Muscle layer of colon (tissue), 2 donors: Measurements from ENCODE around the gene SEC23B.
"Not testable (repeated sequence)": the region's sequence is repeated elsewhere in the genome, so short reads cannot be mapped to it uniquely, and the experiment has no call there.

Experiments used
- H3K27ac ChIP-seq: one replicate; pipeline ENCODE4 v1.7.0; 2013; ENCODE audit warnings: low read depth, mild to moderate bottlenecking, low read length, moderate library complexity
- H3K27me3 ChIP-seq, 2 donors: one replicate each; pipeline ENCODE4 v1.7.0; 2013; ENCODE audit warnings: low read length in 2 of 2, mild to moderate bottlenecking in 2 of 2; ENCODE audit not compliant: insufficient read depth in 2 of 2, control insufficient read depth in 1 of 2
- H3K36me3 ChIP-seq: one replicate; pipeline ENCODE4 v1.7.0; 2013; ENCODE audit warnings: mild to moderate bottlenecking, low read length; ENCODE audit not compliant: insufficient read depth
- H3K4me1 ChIP-seq: one replicate; pipeline ENCODE4 v1.7.0; 2013; ENCODE audit warnings: mild to moderate bottlenecking, low read length; ENCODE audit not compliant: insufficient read depth
- H3K4me3 ChIP-seq, 2 donors: one replicate each; pipeline ENCODE4 v1.7.0; 2013; ENCODE audit warnings: low read length in 2 of 2, low read depth in 1 of 2, mild to moderate bottlenecking in 1 of 2, moderate library complexity in 1 of 2
- H3K9ac ChIP-seq: one replicate; pipeline ENCODE4 v1.7.0; 2013; ENCODE audit warnings: low read length
- H3K9me3 ChIP-seq: one replicate; pipeline ENCODE4 v1.7.0; 2013; ENCODE audit warnings: mild to moderate bottlenecking, low read length
- donor health status: abdominal sarcoma.
- donor health status: Adenocarcinoma of cecum.

The SEC23B gene

DNA sequence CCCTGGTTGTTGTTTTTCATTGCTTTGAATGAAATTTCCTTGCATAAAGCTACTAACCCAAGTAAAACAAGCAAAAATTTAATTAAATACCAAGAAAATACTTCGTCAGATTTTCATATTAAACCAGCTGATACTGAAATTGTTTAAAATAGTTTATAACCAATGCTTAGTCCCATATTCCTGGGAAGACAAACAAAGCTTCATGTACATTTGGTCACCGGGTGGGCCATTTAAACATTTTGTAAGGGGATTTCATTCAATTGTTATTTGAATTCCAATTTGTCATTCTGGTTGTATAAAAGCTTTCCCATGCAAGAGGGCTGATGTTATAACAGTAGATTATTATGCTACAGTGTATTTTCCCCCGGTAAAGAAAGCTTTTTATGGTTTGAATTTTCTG, 10.1 kb upstream of the SEC23B start:
- Histone ChIP-seq H3K4me3 (peak overlapping the region in 1 of 2 donors; percentile 73), H3K36me3 (peaks cover 9% of the 10 kb centered on the region), H3K27ac (peak overlapping the region; percentile 10), H3K4me1 (peaks cover 10% of the 10 kb centered on the region), H3K27me3 (no peaks in the 10 kb centered on the region), H3K9me3 (no peaks in the 10 kb centered on the region), H3K9ac (no peak overlapping the region)

DNA sequence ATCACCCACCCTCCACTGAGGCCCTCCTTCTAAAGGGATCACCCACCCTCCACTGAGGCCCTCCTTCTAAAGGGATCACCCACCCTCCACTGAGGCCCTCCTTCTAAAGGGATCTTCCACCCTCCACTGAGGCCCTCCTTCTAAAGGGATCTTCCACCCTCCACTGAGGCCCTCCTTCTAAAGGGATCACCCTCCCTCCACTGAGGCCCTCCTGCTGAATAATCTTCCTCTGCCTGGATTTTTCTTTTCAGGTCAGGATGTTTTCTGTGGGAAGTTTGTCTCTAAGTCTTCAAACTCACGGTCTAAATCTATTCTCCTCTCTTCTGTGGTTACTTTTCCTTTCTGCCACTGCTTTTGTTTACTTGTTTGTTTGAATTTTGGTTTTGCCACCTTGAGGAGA, 6.1 kb upstream of the SEC23B start:
- H3K4me1 ChIP-seq, H3K9ac ChIP-seq, H3K27me3 ChIP-seq, H3K9me3 ChIP-seq, H3K36me3 ChIP-seq, H3K4me3 ChIP-seq, H3K27ac ChIP-seq: not testable (repeated sequence)

- Histone ChIP-seq H3K27me3 (no peaks in the 10 kb centered on the region), H3K4me1 (peaks cover 17% of the 10 kb centered on the region), H3K36me3 (no peaks in the 10 kb centered on the region), H3K4me3 (no peak overlapping the region), H3K27ac (no peak overlapping the region), H3K9me3 (no peaks in the 10 kb centered on the region), H3K9ac (no peak overlapping the region)
Observed at GRCh38 chr20:18504479-18505060, 3.2 kb upstream of the SEC23B start.

- H3K27me3 ChIP-seq: no peaks in the 10 kb centered on the region
- H3K9ac ChIP-seq: peak overlapping the region; percentile 73
- peaks cover 5% of the 10 kb centered on the region for H3K36me3 ChIP-seq
- peak overlapping the region; percentile 81 to 94 for H3K4me3 ChIP-seq
- no peaks in the 10 kb centered on the region for H3K9me3 ChIP-seq
- peak overlapping the region; percentile 80 for H3K27ac ChIP-seq
- peaks cover 17% of the 10 kb centered on the region for H3K4me1 ChIP-seq
Observed at GRCh38 chr20:18506744-18507143, 996 bp upstream of the SEC23B start.

GRCh38 chr20:18511571-18511970, 3.8 kb downstream of the SEC23B start:
- Histone ChIP-seq H3K36me3 (peaks cover 21% of the 10 kb centered on the region), H3K9me3 (no peaks in the 10 kb centered on the region), H3K27ac (no peak overlapping the region), H3K4me1 (peaks cover 17% of the 10 kb centered on the region), H3K9ac (no peak overlapping the region), H3K4me3 (no peak overlapping the region), H3K27me3 (no peaks in the 10 kb centered on the region)

- peaks cover 10% of the 10 kb centered on the region for H3K4me1 ChIP-seq
- H3K9me3 ChIP-seq: no peaks in the 10 kb centered on the region
- no peak overlapping the region for H3K27ac ChIP-seq
- no peak overlapping the region for H3K9ac ChIP-seq
- peaks cover 21% of the 10 kb centered on the region for H3K36me3 ChIP-seq
- H3K27me3 ChIP-seq: no peaks in the 10 kb centered on the region
- H3K4me3 ChIP-seq: no peak overlapping the region
Observed at GRCh38 chr20:18513208-18513607, 5.5 kb downstream of the SEC23B start.

DNA sequence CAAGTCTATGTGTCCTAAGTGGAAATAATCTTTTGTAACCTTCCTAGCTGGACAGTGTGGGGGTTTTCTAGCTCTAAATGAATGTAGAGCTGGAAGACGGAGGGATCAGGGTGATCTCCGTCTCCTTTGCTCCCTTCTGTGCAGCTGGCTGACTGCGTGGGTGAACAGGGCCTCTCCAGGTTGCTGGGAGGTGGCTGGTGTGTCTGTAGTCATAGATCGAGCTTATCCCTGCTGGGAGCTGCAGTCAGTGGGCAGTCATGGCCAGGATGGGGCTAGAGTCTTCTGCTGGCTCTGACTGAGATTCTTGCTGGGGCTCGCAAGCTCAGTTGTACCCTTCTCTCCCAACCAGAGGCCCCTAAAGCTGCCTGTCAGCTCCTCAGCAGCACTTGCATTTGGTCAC, 6.4 kb downstream of the SEC23B start:
- no peaks in the 10 kb centered on the region for H3K9me3 ChIP-seq
- no peak overlapping the region for H3K27ac ChIP-seq
- H3K4me3 ChIP-seq: no peak overlapping the region
- H3K36me3 ChIP-seq: peaks cover 21% of the 10 kb centered on the region
- peaks cover 2% of the 10 kb centered on the region for H3K4me1 ChIP-seq
- no peak overlapping the region for H3K9ac ChIP-seq
- H3K27me3 ChIP-seq: no peaks in the 10 kb centered on the region

DNA sequence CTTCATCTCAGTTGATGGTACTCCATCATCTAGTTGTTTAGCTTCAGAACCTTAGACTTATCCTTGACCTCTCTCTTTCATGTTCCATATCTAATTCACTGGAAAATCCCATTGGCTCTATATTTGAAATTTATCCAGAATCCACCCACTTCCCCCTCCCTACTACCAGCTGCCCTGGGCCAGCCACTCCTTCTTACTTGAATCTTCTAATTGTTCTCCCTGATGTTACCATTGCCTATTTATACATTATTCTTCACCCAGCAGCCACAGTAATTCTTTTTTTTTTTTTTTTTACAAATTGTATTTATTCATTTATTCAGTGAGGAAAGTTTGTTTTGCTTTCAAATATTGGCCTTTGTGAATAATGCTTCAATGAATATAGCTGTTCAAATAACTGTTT, 8.2 kb downstream of the SEC23B start:
- H3K4me3 ChIP-seq: no peak overlapping the region
- H3K36me3 ChIP-seq: peaks cover 16% of the 10 kb centered on the region
- no peak overlapping the region for H3K27ac ChIP-seq
- H3K4me1 ChIP-seq: no peaks in the 10 kb centered on the region
- no peaks in the 10 kb centered on the region for H3K9me3 ChIP-seq
- H3K27me3 ChIP-seq: no peaks in the 10 kb centered on the region
- no peak overlapping the region for H3K9ac ChIP-seq

DNA sequence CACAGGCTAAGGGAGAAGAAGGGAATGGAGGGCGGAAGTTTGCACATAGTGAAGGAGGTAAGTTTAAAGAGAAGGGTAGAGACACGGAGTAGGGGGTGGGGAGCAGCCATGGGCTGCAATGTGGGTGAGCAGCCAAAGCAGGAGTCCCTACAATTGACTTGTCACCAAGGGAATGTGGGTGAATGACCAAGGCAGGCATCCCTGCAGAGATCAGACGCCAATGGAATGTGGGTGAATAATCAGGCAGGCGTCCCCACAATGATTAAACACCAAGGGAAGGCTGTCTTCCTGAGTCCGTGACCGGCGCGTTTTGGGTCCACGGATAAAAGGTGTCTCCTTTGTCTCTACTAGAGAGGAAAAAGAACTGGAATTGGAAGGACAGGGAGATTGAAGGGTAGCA, 14.3 kb downstream of the SEC23B start:
- H3K9ac ChIP-seq, H3K9me3 ChIP-seq, H3K4me1 ChIP-seq, H3K4me3 ChIP-seq, H3K27ac ChIP-seq, H3K27me3 ChIP-seq: not testable (repeated sequence)
- peaks cover 26% of the 10 kb centered on the region for H3K36me3 ChIP-seq

DNA sequence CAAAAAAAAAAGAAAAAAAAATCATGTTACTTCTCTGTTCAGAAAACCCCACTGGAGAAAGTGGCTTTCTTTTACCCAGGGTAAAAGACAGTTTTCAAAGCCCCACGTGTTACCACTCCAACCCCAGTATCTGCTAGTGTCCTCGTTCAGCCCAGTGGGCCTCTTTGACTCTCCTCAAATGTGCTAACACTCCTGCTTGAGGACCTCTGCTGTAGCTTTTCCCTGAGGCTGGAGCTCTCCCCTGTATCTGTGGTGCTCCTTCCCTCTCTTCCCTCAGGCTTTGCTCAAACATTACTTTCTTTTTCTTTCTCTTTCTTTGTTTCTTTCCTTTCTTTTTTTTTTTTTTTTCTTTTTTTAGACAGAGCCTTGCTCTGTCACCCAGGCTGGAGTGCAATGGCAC, 15.3 kb downstream of the SEC23B start:
- H3K9me3 ChIP-seq: no peaks in the 10 kb centered on the region

DNA sequence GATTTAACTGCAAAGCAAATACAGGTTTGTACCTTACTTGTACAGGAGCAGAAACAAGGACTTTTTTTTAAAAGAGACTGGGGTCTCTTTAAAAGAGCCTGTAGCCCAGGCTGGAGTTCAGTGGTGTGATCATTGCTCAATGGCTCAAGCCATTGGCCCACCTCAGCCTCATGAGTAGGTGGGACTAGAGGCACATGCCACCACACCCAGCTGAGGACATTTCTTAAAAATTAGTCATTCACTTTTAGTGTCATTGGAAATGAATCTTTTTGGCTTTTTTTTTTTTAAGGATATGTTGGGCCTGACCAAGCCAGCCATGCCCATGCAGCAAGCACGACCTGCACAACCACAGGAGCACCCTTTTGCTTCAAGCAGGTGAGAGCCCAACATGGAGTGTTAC, 16.9 kb downstream of the SEC23B start:
- no peaks in the 10 kb centered on the region for H3K4me1 ChIP-seq
- H3K27ac ChIP-seq: no peak overlapping the region
- H3K4me3 ChIP-seq: no peak overlapping the region
- H3K9me3 ChIP-seq: no peaks in the 10 kb centered on the region
- H3K27me3 ChIP-seq: no peaks in the 10 kb centered on the region
- peaks cover 45% of the 10 kb centered on the region for H3K36me3 ChIP-seq
- no peak overlapping the region for H3K9ac ChIP-seq

More for the DNA sequence above, 15.3 kb downstream of the SEC23B start:
- H3K36me3 ChIP-seq: peaks cover 35% of the 10 kb centered on the region
- H3K4me3 ChIP-seq: no peak overlapping the region
- H3K4me1 ChIP-seq: no peaks in the 10 kb centered on the region
- no peak overlapping the region for H3K27ac ChIP-seq
- no peaks in the 10 kb centered on the region for H3K27me3 ChIP-seq
- no peak overlapping the region for H3K9ac ChIP-seq

- H3K36me3 ChIP-seq: peaks cover 59% of the 10 kb centered on the region
- H3K9ac ChIP-seq, H3K4me3 ChIP-seq, H3K27ac ChIP-seq, H3K4me1 ChIP-seq, H3K9me3 ChIP-seq, H3K27me3 ChIP-seq: not testable (repeated sequence)
Observed at GRCh38 chr20:18526761-18527160, 19.0 kb downstream of the SEC23B start.
